ENCODE results near the gene TDRD15. TPM values are rescaled to one million over a fixed set of nuclear protein-coding genes. Genes with fewer than 3 reads are reported as not detected.

The TDRD15 gene
- total RNA-seq, 1 donor from 2014 or later: not detected

GRCh38 chr2:21155365-21156136 lies 31.8 kb downstream of the TDRD15 start:
- H3K36me3 ChIP-seq (ENCODE audit: control insufficient read depth, insufficient read depth, low read length): no peaks in the 10 kb centered on the region
- H3K4me3 ChIP-seq (ENCODE audit: low read depth, low read length): no peak overlapping the region
- no peak for DNase-seq (ENCODE audit: low read depth)
- TF ChIP-seq CTCF (IDR thresholded peaks at IDR 0.05; ENCODE audit: insufficient read depth, low read length, poor library complexity, severe bottlenecking): no peak
- H3K27me3 ChIP-seq (ENCODE audit: control insufficient read depth, insufficient read depth, low read length): no peaks in the 10 kb centered on the region

- no peak for TF ChIP-seq CTCF (IDR thresholded peaks at IDR 0.05; ENCODE audit: insufficient read depth, low read length, poor library complexity, severe bottlenecking)
Observed at GRCh38 chr2:21161122-21161521, 37.4 kb downstream of the TDRD15 start.

GRCh38 chr2:21161832-21162614 lies 38.3 kb downstream of the TDRD15 start:
- no peak for TF ChIP-seq CTCF (IDR thresholded peaks at IDR 0.05; ENCODE audit: insufficient read depth, low read length, poor library complexity, severe bottlenecking)
- DNase-seq (ENCODE audit: low read depth): no peak
- Histone ChIP-seq H3K27me3 (ENCODE audit: control insufficient read depth, insufficient read depth, low read length) (no peaks in the 10 kb centered on the region), H3K4me3 (ENCODE audit: low read depth, low read length) (no peak overlapping the region), H3K36me3 (ENCODE audit: control insufficient read depth, insufficient read depth, low read length) (no peaks in the 10 kb centered on the region)

More at GRCh38 chr2:21161122-21161521, 37.4 kb downstream of the TDRD15 start:
- Histone ChIP-seq H3K27me3 (ENCODE audit: control insufficient read depth, insufficient read depth, low read length) (no peaks in the 10 kb centered on the region), H3K4me3 (ENCODE audit: low read depth, low read length) (no peak overlapping the region), H3K36me3 (ENCODE audit: control insufficient read depth, insufficient read depth, low read length) (no peaks in the 10 kb centered on the region)
- DNase-seq (ENCODE audit: low read depth): no peak

- Histone ChIP-seq H3K27me3 (ENCODE audit: control insufficient read depth, insufficient read depth, low read length) (no peaks in the 10 kb centered on the region), H3K36me3 (ENCODE audit: control insufficient read depth, insufficient read depth, low read length) (no peaks in the 10 kb centered on the region), H3K4me3 (ENCODE audit: low read depth, low read length) (no peak overlapping the region)
- TF ChIP-seq CTCF (IDR thresholded peaks at IDR 0.05; ENCODE audit: insufficient read depth, low read length, poor library complexity, severe bottlenecking): no peak
- DNase-seq (ENCODE audit: low read depth): no peak
Observed at GRCh38 chr2:21162615-21162878, 38.8 kb downstream of the TDRD15 start.

GRCh38 chr2:21163213-21163612 lies 39.4 kb downstream of the TDRD15 start:
- DNase-seq (ENCODE audit: low read depth): no peak
- no peak overlapping the region for H3K4me3 ChIP-seq (ENCODE audit: low read depth, low read length)
- H3K27me3 ChIP-seq (ENCODE audit: control insufficient read depth, insufficient read depth, low read length): no peaks in the 10 kb centered on the region
- no peak for TF ChIP-seq CTCF (IDR thresholded peaks at IDR 0.05; ENCODE audit: insufficient read depth, low read length, poor library complexity, severe bottlenecking)
- no peaks in the 10 kb centered on the region for H3K36me3 ChIP-seq (ENCODE audit: control insufficient read depth, insufficient read depth, low read length)

Measured in kidney epithelial cell (primary cell).